Gastroesophageal sphincter (tissue), 4 donors: ENCODE data around the gene NOTCH4. TPM values are rescaled to one million over a fixed set of nuclear protein-coding genes. Genes with fewer than 3 reads are reported as not detected.

ENCODE experiments used
- ATAC-seq: fragments of 150-250 bp; one replicate; pipeline ENCODE4 v1.9.1; 2016; ENCODE audit warnings: mild to moderate bottlenecking, moderate library complexity
- H3K27ac ChIP-seq, 4 donors: fragments of 200-600 bp; sonication (generic) in 3 of 4; 1 replicate in 3 of 4; 2 replicates in 1 of 4; pipeline ENCODE4 v1.5.1; 2016 to 2019
- H3K27me3 ChIP-seq: fragments of 200-600 bp; sonication (generic); one replicate; pipeline ENCODE4 v1.5.1; 2019
- H3K36me3 ChIP-seq, 2 donors: fragments of 200-600 bp; sonication (generic); one replicate each; pipeline ENCODE4 v1.5.1; 2019; ENCODE audit warnings: control low read depth in 1 of 2
- H3K4me1 ChIP-seq, 3 donors: fragments of 200-600 bp; sonication (generic); 1 replicate in 2 of 3; 2 replicates in 1 of 3; pipeline ENCODE4 v1.5.1; 2016 to 2019; ENCODE audit warnings: control low read depth in 2 of 3
- H3K4me3 ChIP-seq, 2 donors: fragments of 200-600 bp; sonication (generic); one replicate each; pipeline ENCODE4 v1.5.1; 2019; ENCODE audit warnings: mild to moderate bottlenecking in 1 of 2, moderate library complexity in 1 of 2
- H3K9me3 ChIP-seq, 3 donors: fragments of 200-600 bp; sonication (generic); one replicate each; pipeline ENCODE4 v1.5.1; 2017 to 2019; ENCODE audit warnings: control low read depth in 2 of 3
- EP300 ChIP-seq: sonication (generic); formaldehyde crosslinking; IDR thresholded peaks from one replicate; pipeline ENCODE4 v1.6.1; 2017; ENCODE audit warnings: antibody characterized with exemption, mild to moderate bottlenecking
- POLR2A ChIP-seq, 2 donors: fragments of 450-650 bp; IDR thresholded peaks; one replicate each; pipeline ENCODE4 v1.6.1; 2017; ENCODE audit warnings: antibody characterized with exemption in 2 of 2, mild to moderate bottlenecking in 2 of 2, moderate library complexity in 1 of 2
- POLR2AphosphoS5 ChIP-seq: sonication (generic); formaldehyde crosslinking; IDR thresholded peaks from one replicate; pipeline ENCODE4 v1.6.1; 2017; ENCODE audit warnings: antibody characterized with exemption
- WGBS, 2 donors: methylation state at CpG; one replicate each; pipeline ENCODE4 v1.1.5; 2018; ENCODE audit warnings: low coverage in 1 of 2; 5-methylcytosine and 5-hydroxymethylcytosine counted together
- total RNA-seq, 4 donors: library from RNA; depleted of rRNA; stranded (reverse); fragments of >200 nt; gene quantifications; one replicate each; pipeline ENCODE4 v1.1.0, GENCODE V29; 2016
- TF ChIP-seq, protein P1 (sequence below), 4 experiments: fragments of 200-600 bp in 2 of 4; fragments of 450-650 bp in 2 of 4; sonication (generic) in 1 of 4; IDR thresholded peaks; one replicate each; pipeline ENCODE4 v1.5.1; 2017 to 2019; ENCODE audit warnings: antibody characterized with exemption in 4 of 4, mild to moderate bottlenecking in 2 of 4, moderate library complexity in 2 of 4

The NOTCH4 gene
- total RNA-seq, 4 donors from 2014 or later = 10.9 to 26.0 (median 13.2) TPM

DNA sequence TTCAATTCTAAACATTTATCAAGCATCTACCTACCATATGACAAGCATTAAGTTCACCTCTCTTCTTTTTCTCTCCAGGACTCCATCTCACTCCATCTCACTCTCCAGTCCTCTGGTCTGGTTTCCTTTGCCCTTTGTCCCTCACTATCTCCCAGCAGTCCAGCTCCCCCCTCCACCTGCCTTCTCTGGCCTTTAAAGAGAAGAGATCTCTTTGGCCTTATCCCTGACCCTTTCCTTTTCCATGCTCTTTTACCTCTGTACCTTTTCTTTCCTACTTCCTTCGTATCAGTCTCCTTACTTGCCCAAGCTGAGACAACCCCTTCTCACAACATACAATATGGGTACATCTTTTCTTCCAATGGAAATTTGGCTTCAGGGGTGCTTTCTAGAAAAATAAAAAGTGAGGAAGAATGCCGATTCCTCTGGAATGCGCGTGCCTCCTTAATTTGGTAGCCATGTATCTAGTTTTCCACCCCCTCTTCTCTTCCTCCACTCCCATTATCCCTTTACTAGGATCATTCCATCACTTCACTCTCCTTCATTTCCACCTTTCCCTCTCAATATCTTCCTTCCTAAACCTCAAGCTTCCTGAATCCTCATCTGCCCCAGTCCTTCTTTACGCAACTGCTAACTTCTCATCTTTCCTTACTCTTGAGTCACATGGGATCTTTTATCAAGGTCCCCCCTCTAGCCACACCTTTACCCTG, 47.2 kb downstream of the NOTCH4 start:
- peak overlapping the region; percentile 62 to 83 for H3K4me3 ChIP-seq
- H3K27ac ChIP-seq = peak overlapping the region; percentile 89 to 98 (median 94)
- H3K9me3 ChIP-seq = no peaks in the 10 kb centered on the region
- TF ChIP-seq POLR2AphosphoS5 = no peak
- TF ChIP-seq POLR2A (IDR thresholded peaks at IDR 0.05) = no peak
- no peak for TF ChIP-seq EP300
- TF ChIP-seq, protein P1, sequence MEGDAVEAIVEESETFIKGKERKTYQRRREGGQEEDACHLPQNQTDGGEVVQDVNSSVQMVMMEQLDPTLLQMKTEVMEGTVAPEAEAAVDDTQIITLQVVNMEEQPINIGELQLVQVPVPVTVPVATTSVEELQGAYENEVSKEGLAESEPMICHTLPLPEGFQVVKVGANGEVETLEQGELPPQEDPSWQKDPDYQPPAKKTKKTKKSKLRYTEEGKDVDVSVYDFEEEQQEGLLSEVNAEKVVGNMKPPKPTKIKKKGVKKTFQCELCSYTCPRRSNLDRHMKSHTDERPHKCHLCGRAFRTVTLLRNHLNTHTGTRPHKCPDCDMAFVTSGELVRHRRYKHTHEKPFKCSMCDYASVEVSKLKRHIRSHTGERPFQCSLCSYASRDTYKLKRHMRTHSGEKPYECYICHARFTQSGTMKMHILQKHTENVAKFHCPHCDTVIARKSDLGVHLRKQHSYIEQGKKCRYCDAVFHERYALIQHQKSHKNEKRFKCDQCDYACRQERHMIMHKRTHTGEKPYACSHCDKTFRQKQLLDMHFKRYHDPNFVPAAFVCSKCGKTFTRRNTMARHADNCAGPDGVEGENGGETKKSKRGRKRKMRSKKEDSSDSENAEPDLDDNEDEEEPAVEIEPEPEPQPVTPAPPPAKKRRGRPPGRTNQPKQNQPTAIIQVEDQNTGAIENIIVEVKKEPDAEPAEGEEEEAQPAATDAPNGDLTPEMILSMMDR (IDR thresholded peaks at IDR 0.05) = no peak
- no peak for ATAC-seq
- no peaks in the 10 kb centered on the region for H3K27me3 ChIP-seq
- 4 to 5% methylated on average over 5 of the region's 5 CpGs for WGBS, 2 donors
- peaks cover 0 to 77% (median 32%) of the 10 kb centered on the region in 3 donors for H3K4me1 ChIP-seq
- H3K36me3 ChIP-seq = peaks cover 0 to 22% of the 10 kb centered on the region in 2 donors

DNA sequence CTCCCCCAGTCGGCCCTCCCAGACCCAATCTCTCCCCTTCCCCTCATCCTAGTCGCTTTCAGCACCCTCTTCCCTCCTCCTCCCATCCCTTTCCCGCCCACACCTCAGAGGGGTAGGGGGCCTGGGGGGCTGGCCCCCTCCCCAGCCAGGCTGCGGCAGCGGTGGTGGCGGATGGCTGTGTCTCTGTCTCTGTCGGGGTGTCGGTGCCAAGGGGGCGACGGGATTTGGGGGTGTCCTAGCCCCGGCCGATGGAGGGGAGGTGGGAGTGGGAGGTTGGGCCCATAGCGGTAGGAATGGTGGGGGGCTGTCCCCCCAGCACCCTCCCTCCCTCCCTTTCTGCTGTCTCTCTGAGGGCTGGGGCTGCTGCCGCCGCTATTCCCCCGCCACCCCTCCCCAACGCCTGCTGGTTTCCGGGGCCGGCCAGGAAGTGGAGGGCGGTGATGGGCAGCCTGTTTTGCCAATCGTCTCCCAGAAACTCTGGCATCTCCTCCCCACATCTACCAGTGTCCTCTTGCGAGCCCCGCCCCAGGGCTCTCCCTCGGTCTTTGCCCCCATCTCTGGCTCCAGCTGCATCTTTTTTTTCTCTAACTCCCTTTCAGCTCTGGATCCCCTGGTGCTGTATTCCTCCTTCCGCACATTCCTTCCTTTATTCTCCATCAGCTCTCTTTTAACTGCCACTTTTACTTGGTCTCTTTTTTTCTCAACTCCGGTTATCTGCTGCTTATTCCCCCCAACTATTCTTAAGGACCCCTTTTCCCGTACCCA, 48.0 kb downstream of the NOTCH4 start, which contains the start of gene AGPAT1:
Gene AGPAT1, minus strand, starts transcription at position 374 of the 765 bp plus-strand sequence. CDS start 4,588 bp downstream, outside the sequence.
- Histone ChIP-seq H3K9me3 (no peaks in the 10 kb centered on the region), H3K36me3 (peaks cover 0 to 21% of the 10 kb centered on the region in 2 donors), H3K4me3 (peak within 1 kb of the TSS; percentile 62 to 83), H3K27ac (peak within 1 kb of the TSS; percentile 89 to 98 (median 94)), H3K4me1 (peaks cover 0 to 70% (median 31%) of the 10 kb centered on the region in 3 donors), H3K27me3 (no peaks in the 10 kb centered on the region)
- TF ChIP-seq, protein P1 (IDR thresholded peaks at IDR 0.05) = no peak
- TF ChIP-seq POLR2AphosphoS5 = peak; percentile 70
- TF ChIP-seq POLR2A (IDR thresholded peaks at IDR 0.05) = peak; percentile 36 to 52
- ATAC-seq = peak; percentile 69
- 0 to 1% methylated on average over 9 to 19 of the region's 27 CpGs for WGBS, 2 donors

DNA sequence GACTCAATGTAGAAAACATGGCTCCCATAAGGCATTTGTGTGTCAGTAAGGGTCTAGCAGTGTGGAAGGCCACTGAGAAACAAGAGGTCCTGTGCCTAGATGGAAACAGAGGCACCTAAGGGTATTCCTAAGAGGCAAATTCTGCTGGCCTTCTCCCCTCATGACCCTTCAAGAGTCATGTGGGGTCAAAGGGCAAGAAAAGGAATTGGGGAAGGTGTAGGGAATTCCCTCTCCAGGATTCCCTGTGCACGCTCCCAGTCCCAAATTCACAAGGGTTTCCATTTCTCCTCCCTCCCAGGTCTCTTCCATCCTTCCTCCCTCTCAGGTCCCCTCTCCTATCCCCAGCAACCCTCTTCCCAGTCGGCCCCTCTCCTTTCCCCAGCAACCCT, 48.6 kb downstream of the NOTCH4 start:
- TF ChIP-seq EP300 = no peak
- no peak for TF ChIP-seq POLR2A (IDR thresholded peaks at IDR 0.05)
- no peak for TF ChIP-seq POLR2AphosphoS5
- TF ChIP-seq, protein P1 (IDR thresholded peaks at IDR 0.05) = no peak
- ATAC-seq = no peak
- WGBS, 2 donors = 8 to 25% methylated on average over 1 to 2 of the region's 2 CpGs
- Histone ChIP-seq H3K27ac (peak overlapping the region; percentile 89 to 98 (median 94)), H3K4me3 (peak overlapping the region; percentile 62 to 83), H3K27me3 (no peaks in the 10 kb centered on the region), H3K4me1 (peaks cover 0 to 64% (median 31%) of the 10 kb centered on the region in 3 donors), H3K9me3 (no peaks in the 10 kb centered on the region), H3K36me3 (peaks cover 0 to 21% of the 10 kb centered on the region in 2 donors)

DNA sequence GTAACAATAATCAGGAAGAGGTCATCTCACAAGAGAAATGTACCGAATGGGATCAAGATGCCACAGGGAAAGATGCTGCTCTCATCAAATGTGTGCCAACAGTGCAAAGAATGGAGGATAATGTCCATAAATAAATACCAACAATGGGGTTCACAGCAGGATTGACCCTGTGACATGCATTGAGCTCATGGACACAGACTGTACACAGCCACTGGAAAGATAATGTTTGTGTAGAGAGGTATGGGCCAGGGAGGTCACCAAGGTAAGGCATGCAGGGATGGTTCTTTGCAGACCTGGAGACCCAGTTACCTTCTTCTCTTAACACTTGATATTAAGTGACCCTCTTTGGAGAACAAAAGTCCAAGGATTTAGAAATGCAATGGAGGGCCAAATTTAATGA, 49.5 kb downstream of the NOTCH4 start:
- no peak for ATAC-seq
- H3K4me3 ChIP-seq = no peak overlapping the region
- H3K27ac ChIP-seq = peak overlapping the region in 2 of 4 donors; percentile 4 to 51
- TF ChIP-seq POLR2A (IDR thresholded peaks at IDR 0.05) (no peak), POLR2AphosphoS5 (no peak), EP300 (no peak)
- TF ChIP-seq, protein P1 (IDR thresholded peaks at IDR 0.05) = no peak
- 70 to 85% methylated on average over 1 of the region's 1 CpG for WGBS, 2 donors
- peaks cover 0 to 55% (median 22%) of the 10 kb centered on the region in 3 donors for H3K4me1 ChIP-seq
- H3K27me3 ChIP-seq = no peaks in the 10 kb centered on the region
- H3K36me3 ChIP-seq = peaks cover 0 to 21% of the 10 kb centered on the region in 2 donors
- H3K9me3 ChIP-seq = no peaks in the 10 kb centered on the region
